ENCODE measurements around the gene ERICH2.

ERICH2 gene

GRCh38 chr2:170813611-170814532 is 43.7 kb downstream of the ERICH2 start:
- DNase-seq (ENCODE audit: low read depth), result peak; percentile 49
- H3K4me3 ChIP-seq (ENCODE audit: low read length), result no peak overlapping the region
- TF ChIP-seq, protein P1, sequence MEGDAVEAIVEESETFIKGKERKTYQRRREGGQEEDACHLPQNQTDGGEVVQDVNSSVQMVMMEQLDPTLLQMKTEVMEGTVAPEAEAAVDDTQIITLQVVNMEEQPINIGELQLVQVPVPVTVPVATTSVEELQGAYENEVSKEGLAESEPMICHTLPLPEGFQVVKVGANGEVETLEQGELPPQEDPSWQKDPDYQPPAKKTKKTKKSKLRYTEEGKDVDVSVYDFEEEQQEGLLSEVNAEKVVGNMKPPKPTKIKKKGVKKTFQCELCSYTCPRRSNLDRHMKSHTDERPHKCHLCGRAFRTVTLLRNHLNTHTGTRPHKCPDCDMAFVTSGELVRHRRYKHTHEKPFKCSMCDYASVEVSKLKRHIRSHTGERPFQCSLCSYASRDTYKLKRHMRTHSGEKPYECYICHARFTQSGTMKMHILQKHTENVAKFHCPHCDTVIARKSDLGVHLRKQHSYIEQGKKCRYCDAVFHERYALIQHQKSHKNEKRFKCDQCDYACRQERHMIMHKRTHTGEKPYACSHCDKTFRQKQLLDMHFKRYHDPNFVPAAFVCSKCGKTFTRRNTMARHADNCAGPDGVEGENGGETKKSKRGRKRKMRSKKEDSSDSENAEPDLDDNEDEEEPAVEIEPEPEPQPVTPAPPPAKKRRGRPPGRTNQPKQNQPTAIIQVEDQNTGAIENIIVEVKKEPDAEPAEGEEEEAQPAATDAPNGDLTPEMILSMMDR (conservative IDR thresholded peaks at IDR 0.05; ENCODE audit: low read length), result no peak

DNA sequence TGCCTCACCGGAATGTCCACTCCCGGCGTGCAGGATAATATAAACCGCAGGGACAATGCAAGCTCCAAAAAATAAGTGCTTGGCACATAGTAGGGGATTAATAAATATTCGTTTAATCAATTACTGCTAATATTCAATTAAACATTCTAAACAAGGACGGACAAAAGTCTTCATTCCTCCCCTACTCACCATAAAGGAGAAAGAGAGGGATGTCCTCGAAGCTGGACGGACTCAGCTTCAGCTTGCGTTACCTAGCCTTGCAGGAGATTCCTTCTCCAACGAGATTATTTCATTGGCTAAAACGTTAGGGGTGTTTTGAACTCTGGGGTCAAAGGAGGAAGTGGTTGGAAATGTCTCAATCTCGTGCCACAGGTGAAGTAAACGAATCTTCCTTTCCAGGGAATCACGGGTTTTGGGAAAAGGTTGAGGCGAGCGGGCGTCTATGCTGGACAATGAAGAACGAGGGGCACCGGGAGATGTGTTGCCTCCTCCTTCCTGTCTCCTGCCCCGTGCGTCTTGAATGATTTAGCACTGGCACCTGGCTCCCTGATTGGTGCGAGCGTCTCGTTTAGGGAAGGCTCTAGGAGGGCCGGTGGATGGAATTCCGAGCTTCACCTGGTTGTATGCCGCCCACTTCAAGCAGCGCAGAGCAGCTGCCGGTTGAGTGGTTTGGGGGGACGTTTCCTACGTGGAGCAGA is 44.5 kb downstream of the ERICH2 start:
- TF ChIP-seq, protein P1 (conservative IDR thresholded peaks at IDR 0.05; ENCODE audit: low read length), result no peak
- no peak for DNase-seq (ENCODE audit: low read depth)
- H3K4me3 ChIP-seq (ENCODE audit: low read length), result no peak overlapping the region

GRCh38 chr2:170815311-170815710 is 45.1 kb downstream of the ERICH2 start:
- H3K4me3 ChIP-seq (ENCODE audit: low read length), result no peak overlapping the region
- TF ChIP-seq, protein P1 (conservative IDR thresholded peaks at IDR 0.05; ENCODE audit: low read length), result no peak
- no peak for DNase-seq (ENCODE audit: low read depth)

- TF ChIP-seq, protein P1 (conservative IDR thresholded peaks at IDR 0.05; ENCODE audit: low read length), result peak; percentile 68
- DNase-seq (ENCODE audit: low read depth), result peak; percentile 24
- H3K4me3 ChIP-seq (ENCODE audit: low read length), result peak overlapping the region; percentile 72
These were observed 45.7 kb downstream of the ERICH2 start for GRCh38 chr2:170815746-170816503.

DNA sequence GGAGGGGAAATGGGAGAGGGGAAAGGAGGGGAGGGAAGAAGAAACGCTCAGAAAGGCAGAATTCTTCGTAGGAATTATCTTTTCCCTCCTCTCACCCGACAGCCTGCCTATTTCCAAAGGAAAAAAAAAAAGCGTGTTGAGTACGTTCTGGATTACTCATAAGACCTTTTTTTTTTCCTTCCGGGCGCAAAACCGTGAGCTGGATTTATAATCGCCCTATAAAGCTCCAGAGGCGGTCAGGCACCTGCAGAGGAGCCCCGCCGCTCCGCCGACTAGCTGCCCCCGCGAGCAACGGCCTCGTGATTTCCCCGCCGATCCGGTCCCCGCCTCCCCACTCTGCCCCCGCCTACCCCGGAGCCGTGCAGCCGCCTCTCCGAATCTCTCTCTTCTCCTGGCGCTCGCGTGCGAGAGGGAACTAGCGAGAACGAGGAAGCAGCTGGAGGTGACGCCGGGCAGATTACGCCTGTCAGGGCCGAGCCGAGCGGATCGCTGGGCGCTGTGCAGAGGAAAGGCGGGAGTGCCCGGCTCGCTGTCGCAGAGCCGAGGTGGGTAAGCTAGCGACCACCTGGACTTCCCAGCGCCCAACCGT is 46.4 kb downstream of the ERICH2 start, which contains the start of gene GAD1:
Gene GAD1 (plus strand): TSS at position 384 of the 589 bp plus-strand sequence. CDS start 1,705 bp downstream, outside the sequence.
- DNase-seq (ENCODE audit: low read depth), result peak; percentile 76
- TF ChIP-seq, protein P1 (conservative IDR thresholded peaks at IDR 0.05; ENCODE audit: low read length), result no peak
- H3K4me3 ChIP-seq (ENCODE audit: low read length), result peak within 1 kb of the TSS; percentile 72
